HFFc6 (cell line): ENCODE results near the gene PFKP. TPM values are rescaled to one million over a fixed set of nuclear protein-coding genes. Genes with fewer than 3 reads are reported as not detected.

Experiments
- DNase-seq: peaks from one replicate; pipeline ENCODE4 v3.0.0-alpha.2; 2018
- H3K27ac Mint-ChIP-seq: 2 replicates; pipeline ENCODE4 v1.8.0; 2020; ENCODE audit warnings: mild to moderate bottlenecking, mixed read lengths
- H3K27me3 Mint-ChIP-seq: 2 replicates; pipeline ENCODE4 v1.8.0; 2021; ENCODE audit warnings: mild to moderate bottlenecking, moderate library complexity, mixed read lengths; ENCODE audit not compliant: insufficient read depth
- H3K36me3 Mint-ChIP-seq: 2 replicates; pipeline ENCODE4 v1.8.0; 2021; ENCODE audit warnings: low read depth, mixed read lengths
- H3K4me1 Mint-ChIP-seq: 2 replicates; pipeline ENCODE4 v1.8.0; 2020; ENCODE audit warnings: low read depth, mixed read lengths
- H3K4me3 Mint-ChIP-seq: 2 replicates; pipeline ENCODE4 v1.8.0; 2020; ENCODE audit warnings: mild to moderate bottlenecking, moderate library complexity, mixed read lengths
- H3K9me3 Mint-ChIP-seq: 2 replicates; pipeline ENCODE4 v1.8.0; 2020; ENCODE audit warnings: mild to moderate bottlenecking, mixed read lengths
- CTCF ChIP-seq: fragments of 200-600 bp; sonication (generic); IDR thresholded peaks from 2 replicates; pipeline ENCODE4 v1.5.0; 2021; ENCODE audit warnings: antibody characterized with exemption, mild to moderate bottlenecking
- total RNA-seq, 6 experiments: library from RNA; stranded (reverse); fragmentation: NEBNext Ultra II Directional; extraction: Animal tissue kit (Norgen Biotek cat#: 25700); gene quantifications; 2 replicates in 1 of 6; 3 replicates in 5 of 6; pipeline ENCODE4 v1.2.3, GENCODE V29; 2021

PFKP gene
- total RNA-seq, 6 experiments from 2014 or later, result 131 to 173 (median 161) TPM

GRCh38 chr10:3100856-3101640, 33.7 kb downstream of the PFKP start:
- peaks cover 44% of the 10 kb centered on the region for H3K36me3 Mint-ChIP-seq
- H3K4me3 Mint-ChIP-seq, result no peak overlapping the region
- H3K4me1 Mint-ChIP-seq, result peaks cover 25% of the 10 kb centered on the region
- DNase-seq, result no peak
- TF ChIP-seq CTCF, result no peak
- no peaks in the 10 kb centered on the region; the same call in 1 of the 2 replicates for H3K27me3 Mint-ChIP-seq
- H3K9me3 Mint-ChIP-seq, result no peaks in the 10 kb centered on the region
- H3K27ac Mint-ChIP-seq, result no peak overlapping the region

GRCh38 chr10:3102720-3103427, 35.5 kb downstream of the PFKP start:
- H3K36me3 Mint-ChIP-seq, result peaks cover 44% of the 10 kb centered on the region
- H3K4me3 Mint-ChIP-seq, result no peak overlapping the region
- H3K27ac Mint-ChIP-seq, result no peak overlapping the region; the same call in 1 of the 2 replicates
- 0 out of 2 replicates have a peak, but pooled peaks cover 2% of the 10 kb centered on the region for H3K27me3 Mint-ChIP-seq
- DNase-seq, result no peak
- no peak for TF ChIP-seq CTCF
- no peaks in the 10 kb centered on the region for H3K9me3 Mint-ChIP-seq
- peaks cover 11% of the 10 kb centered on the region for H3K4me1 Mint-ChIP-seq

- Mint-ChIP-seq H3K27me3 (0 out of 2 replicates have a peak, but pooled peaks cover 2% of the 10 kb centered on the region), H3K36me3 (peaks cover 44% of the 10 kb centered on the region), H3K27ac (no peak overlapping the region), H3K9me3 (no peaks in the 10 kb centered on the region), H3K4me1 (peaks cover 11% of the 10 kb centered on the region), H3K4me3 (no peak overlapping the region)
- DNase-seq, result no peak
- no peak for TF ChIP-seq CTCF
These were observed 36.3 kb downstream of the PFKP start for GRCh38 chr10:3103646-3104045.

- 0 out of 2 replicates have a peak, but pooled peaks cover 2% of the 10 kb centered on the region for H3K27me3 Mint-ChIP-seq
- H3K9me3 Mint-ChIP-seq, result no peaks in the 10 kb centered on the region
- H3K27ac Mint-ChIP-seq, result no peak overlapping the region
- H3K36me3 Mint-ChIP-seq, result peaks cover 39% of the 10 kb centered on the region
- DNase-seq, result no peak
- no peak overlapping the region for H3K4me3 Mint-ChIP-seq
- no peak for TF ChIP-seq CTCF
- peaks cover 6% of the 10 kb centered on the region for H3K4me1 Mint-ChIP-seq
These were observed 37.0 kb downstream of the PFKP start for GRCh38 chr10:3104251-3104918.

GRCh38 chr10:3105166-3105565, 37.8 kb downstream of the PFKP start:
- DNase-seq, result no peak
- H3K4me3 Mint-ChIP-seq, result no peak overlapping the region
- no peak for TF ChIP-seq CTCF
- H3K27ac Mint-ChIP-seq, result no peak overlapping the region
- H3K27me3 Mint-ChIP-seq, result peaks cover 2% of the 10 kb centered on the region; the same call in 1 of the 2 replicates
- no peaks in the 10 kb centered on the region for H3K4me1 Mint-ChIP-seq
- H3K36me3 Mint-ChIP-seq, result peaks cover 36% of the 10 kb centered on the region
- no peaks in the 10 kb centered on the region for H3K9me3 Mint-ChIP-seq
